Cardiac muscle cell (in vitro differentiated cells and primary cell): ENCODE data around the gene JPH4. TPM values are rescaled to one million over a fixed set of nuclear protein-coding genes. Genes with fewer than 3 reads are reported as not detected.
A peak's percentile ranks its signal among the peaks of the same experiment; 100 is the strongest.

ENCODE experiments used
- DNase-seq, 2 donors: peaks; one replicate each; pipeline versions ENCODE4 v3.0.0 to v3.0.0-alpha.2; 2010 to 2017; ENCODE audit warnings: low read depth in 1 of 2, low spot score in 1 of 2
- H3K27ac ChIP-seq: fragments of 200-600 bp; sonication (generic); 2 replicates; pipeline ENCODE4 v1.5.1; 2016
- H3K27me3 ChIP-seq: fragments of 200-600 bp; sonication (generic); 2 replicates; pipeline ENCODE4 v1.6.0; 2016; ENCODE audit warnings: control low read depth
- H3K36me3 ChIP-seq: fragments of 200-600 bp; sonication (generic); 2 replicates; pipeline ENCODE4 v1.5.1; 2016; ENCODE audit warnings: control low read depth
- H3K4me1 ChIP-seq: fragments of 200-600 bp; sonication (generic); 2 replicates; pipeline ENCODE4 v1.8.1; 2017; ENCODE audit warnings: low read depth, mild to moderate bottlenecking, mixed run types
- H3K4me3 ChIP-seq: fragments of 200-600 bp; sonication (generic); 2 replicates; pipeline ENCODE4 v1.5.1; 2016; ENCODE audit warnings: mild to moderate bottlenecking
- H3K9me3 ChIP-seq: fragments of 200-600 bp; sonication (generic); 2 replicates; pipeline ENCODE4 v1.5.1; 2017; ENCODE audit warnings: low read depth, mild to moderate bottlenecking, control low read depth
- polyA plus RNA-seq: library from polyadenylated mRNA; unstranded; fragments of >200 nt; fragmentation: Nextera tagmentation; extraction: Ambion mirVana; gene quantifications from 2 replicates; pipeline ENCODE4 v1.2.1, GENCODE V29; 2016
- total RNA-seq: library from RNA; depleted of rRNA; stranded (reverse); fragments of >200 nt; gene quantifications from 2 replicates; pipeline ENCODE4 v1.2.3, GENCODE V29; 2016
- TF ChIP-seq, protein P1 (sequence below): IDR thresholded peaks from 2 replicates; pipeline ENCODE4 v1.5.1; 2012; ENCODE audit warnings: low read depth, mild to moderate bottlenecking, low read length

Gene JPH4
- total and polyA plus RNA-seq, 2 experiments from 2014 or later, result 0.53 to 0.63 TPM

DNA sequence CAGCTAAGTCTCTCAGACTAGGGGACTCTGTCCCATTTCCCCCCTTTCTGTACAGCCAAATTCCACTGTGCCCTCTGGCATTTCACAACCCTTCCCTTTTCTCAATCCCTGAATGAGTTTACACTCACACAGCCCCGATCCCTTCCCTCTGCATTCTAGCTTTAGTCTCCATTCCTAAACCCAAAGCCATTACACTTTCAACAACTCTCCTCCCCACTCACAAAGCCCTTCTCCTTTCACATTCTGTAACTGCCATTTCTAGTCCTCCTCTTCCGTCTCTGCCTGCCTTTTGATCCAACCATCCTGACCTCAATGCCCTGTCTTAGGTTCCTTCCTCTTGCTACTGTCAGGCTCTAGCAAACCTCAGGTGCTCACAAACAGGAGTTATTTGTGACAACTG is 30.7 kb downstream of the JPH4 start:
- TF ChIP-seq, protein P1, sequence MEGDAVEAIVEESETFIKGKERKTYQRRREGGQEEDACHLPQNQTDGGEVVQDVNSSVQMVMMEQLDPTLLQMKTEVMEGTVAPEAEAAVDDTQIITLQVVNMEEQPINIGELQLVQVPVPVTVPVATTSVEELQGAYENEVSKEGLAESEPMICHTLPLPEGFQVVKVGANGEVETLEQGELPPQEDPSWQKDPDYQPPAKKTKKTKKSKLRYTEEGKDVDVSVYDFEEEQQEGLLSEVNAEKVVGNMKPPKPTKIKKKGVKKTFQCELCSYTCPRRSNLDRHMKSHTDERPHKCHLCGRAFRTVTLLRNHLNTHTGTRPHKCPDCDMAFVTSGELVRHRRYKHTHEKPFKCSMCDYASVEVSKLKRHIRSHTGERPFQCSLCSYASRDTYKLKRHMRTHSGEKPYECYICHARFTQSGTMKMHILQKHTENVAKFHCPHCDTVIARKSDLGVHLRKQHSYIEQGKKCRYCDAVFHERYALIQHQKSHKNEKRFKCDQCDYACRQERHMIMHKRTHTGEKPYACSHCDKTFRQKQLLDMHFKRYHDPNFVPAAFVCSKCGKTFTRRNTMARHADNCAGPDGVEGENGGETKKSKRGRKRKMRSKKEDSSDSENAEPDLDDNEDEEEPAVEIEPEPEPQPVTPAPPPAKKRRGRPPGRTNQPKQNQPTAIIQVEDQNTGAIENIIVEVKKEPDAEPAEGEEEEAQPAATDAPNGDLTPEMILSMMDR, result no peak
- H3K4me1 ChIP-seq, result peaks cover 14% of the 10 kb centered on the region

GRCh38 chr14:23546450-23547035 is 32.0 kb downstream of the JPH4 start:
- no peak overlapping the region for H3K4me3 ChIP-seq
- no peaks in the 10 kb centered on the region for H3K9me3 ChIP-seq
- no peaks in the 10 kb centered on the region for H3K36me3 ChIP-seq
- peaks cover 14% of the 10 kb centered on the region for H3K4me1 ChIP-seq
- no peak for DNase-seq
- H3K27me3 ChIP-seq, result no peaks in the 10 kb centered on the region
- TF ChIP-seq, protein P1, result no peak
- no peak overlapping the region for H3K27ac ChIP-seq

More for the DNA sequence above, 30.7 kb downstream of the JPH4 start:
- Histone ChIP-seq H3K4me3 (no peak overlapping the region), H3K9me3 (no peaks in the 10 kb centered on the region), H3K27me3 (no peaks in the 10 kb centered on the region), H3K27ac (no peak overlapping the region), H3K36me3 (no peaks in the 10 kb centered on the region)
- DNase-seq, result no peak

DNA sequence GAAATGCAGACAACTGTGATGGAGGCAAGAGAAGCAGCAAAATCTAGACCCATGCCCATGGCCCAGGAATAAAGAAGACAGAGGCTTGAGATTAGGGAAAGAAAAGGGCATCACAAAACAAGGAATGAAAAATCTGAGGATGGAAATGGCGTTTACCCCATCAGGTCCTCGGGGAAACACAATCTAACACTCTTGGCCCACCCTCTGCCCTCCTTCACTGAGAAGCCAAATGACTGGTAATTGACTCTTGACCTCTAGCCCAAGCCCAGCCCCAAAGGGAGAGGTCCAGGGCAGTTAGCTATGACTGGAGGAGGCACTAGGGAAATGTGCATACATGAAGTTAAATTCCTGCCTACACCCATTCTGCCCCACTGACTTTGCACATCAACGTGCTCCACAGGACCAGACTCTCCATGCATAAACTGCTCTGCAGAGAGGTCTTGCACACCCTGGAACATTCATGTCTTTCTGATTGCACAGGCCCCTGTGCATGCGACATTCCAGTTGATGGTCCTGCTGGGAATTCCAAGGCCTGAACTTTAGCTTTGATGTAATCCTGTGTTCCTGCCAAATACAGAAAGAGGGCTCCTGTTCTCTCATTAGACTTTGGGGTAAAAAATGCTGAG is 32.7 kb downstream of the JPH4 start:
- H3K9me3 ChIP-seq, result no peaks in the 10 kb centered on the region
- peaks cover 14% of the 10 kb centered on the region for H3K4me1 ChIP-seq
- TF ChIP-seq, protein P1, result no peak
- no peaks in the 10 kb centered on the region for H3K27me3 ChIP-seq
- no peak overlapping the region for H3K27ac ChIP-seq
- no peaks in the 10 kb centered on the region for H3K36me3 ChIP-seq
- no peak overlapping the region for H3K4me3 ChIP-seq
- no peak for DNase-seq

GRCh38 chr14:23544511-23545447 is 33.8 kb downstream of the JPH4 start:
- TF ChIP-seq, protein P1, result no peak
- H3K27ac ChIP-seq, result no peak overlapping the region
- peaks cover 14% of the 10 kb centered on the region for H3K4me1 ChIP-seq
- H3K4me3 ChIP-seq, result no peak overlapping the region
- H3K36me3 ChIP-seq, result no peaks in the 10 kb centered on the region
- H3K27me3 ChIP-seq, result no peaks in the 10 kb centered on the region
- H3K9me3 ChIP-seq, result no peaks in the 10 kb centered on the region
- peak; percentile 20 to 38 for DNase-seq

DNA sequence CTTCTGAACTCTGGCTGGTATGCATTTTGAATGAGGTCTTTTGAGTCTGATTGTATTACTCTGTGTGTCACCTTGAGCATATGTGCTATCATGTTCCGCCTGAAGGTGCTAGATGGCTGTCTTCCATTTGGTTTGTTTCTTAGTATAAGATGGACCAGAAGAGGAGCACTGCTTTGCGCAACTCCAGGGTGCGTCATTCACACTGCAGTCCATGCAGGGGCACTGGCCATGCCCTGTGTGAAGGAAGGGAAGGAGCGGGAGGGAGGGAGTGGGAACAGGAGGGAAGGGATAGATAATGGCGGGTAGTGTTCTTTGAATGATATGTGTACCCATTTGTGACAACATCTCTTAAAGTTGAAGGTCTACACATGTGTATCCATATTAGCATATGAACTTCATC is 35.2 kb downstream of the JPH4 start:
- Histone ChIP-seq H3K4me3 (no peak overlapping the region), H3K27ac (no peak overlapping the region)

More for the DNA sequence above, 35.2 kb downstream of the JPH4 start:
- DNase-seq, result no peak
- Histone ChIP-seq H3K9me3 (no peaks in the 10 kb centered on the region), H3K27me3 (no peaks in the 10 kb centered on the region), H3K4me1 (peaks cover 25% of the 10 kb centered on the region), H3K36me3 (no peaks in the 10 kb centered on the region)
- TF ChIP-seq, protein P1, result no peak
